Progenitor cell of endocrine pancreas (in vitro differentiated cells): ENCODE results near the gene CNTNAP5. TPM values are rescaled to one million over a fixed set of nuclear protein-coding genes. Genes with fewer than 3 reads are reported as not detected.

Source experiments
- DNase-seq: peaks from one replicate; pipeline ENCODE4 v3.0.0; 2021; ENCODE audit warnings: low spot score; ENCODE audit not compliant: unreplicated experiment
- H3K27ac Mint-ChIP-seq: 2 replicates; pipeline ENCODE4 v1.8.0; 2021; ENCODE audit warnings: mild to moderate bottlenecking, moderate library complexity, mixed read lengths
- H3K27me3 Mint-ChIP-seq: 2 replicates; pipeline ENCODE4 v1.8.0; 2021; ENCODE audit warnings: mixed read lengths
- H3K36me3 Mint-ChIP-seq: 2 replicates; pipeline ENCODE4 v1.8.0; 2022; ENCODE audit warnings: mixed read lengths; ENCODE audit not compliant: insufficient read depth
- H3K4me1 Mint-ChIP-seq: 2 replicates; pipeline ENCODE4 v1.8.0; 2021; ENCODE audit warnings: low read depth, mixed read lengths
- H3K4me3 Mint-ChIP-seq: 2 replicates; pipeline ENCODE4 v1.8.0; 2021; ENCODE audit warnings: low read depth, mild to moderate bottlenecking, moderate library complexity, mixed read lengths
- H3K9me3 Mint-ChIP-seq: 2 replicates; pipeline ENCODE4 v1.8.0; 2021; ENCODE audit warnings: low read depth, mixed read lengths
- total RNA-seq: library from RNA; stranded (reverse); gene quantifications from 2 replicates; pipeline ENCODE4 v1.2.1, GENCODE V29; 2021
- TF ChIP-seq, protein P1 (sequence below): fragments of 200-600 bp; sonication (generic); IDR thresholded peaks from one replicate; pipeline ENCODE4 v1.5.0; 2021; ENCODE audit warnings: antibody characterized with exemption, mild to moderate bottlenecking; ENCODE audit not compliant: unreplicated experiment

The CNTNAP5 gene
- total RNA-seq, 1 donor from 2014 or later: 5.3 TPM

DNA sequence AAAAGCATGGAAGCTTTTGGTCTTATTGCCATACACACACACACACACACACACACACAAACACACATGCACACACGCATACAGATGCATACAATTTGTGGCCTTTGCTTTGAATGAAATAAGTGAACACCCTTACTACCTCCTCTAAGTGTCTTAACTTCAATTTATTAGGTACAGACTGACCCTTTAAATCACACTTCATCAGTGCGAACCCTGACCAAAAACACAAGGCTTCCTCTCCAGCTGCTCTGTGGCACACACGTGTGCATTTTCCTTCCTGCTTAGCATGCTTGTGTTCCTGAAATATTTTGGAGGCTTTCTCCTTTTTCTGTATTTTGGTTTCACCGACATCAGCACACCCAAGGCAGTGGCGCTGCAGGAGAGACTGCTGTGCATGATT is 96.0 kb downstream of the CNTNAP5 start:
- no peaks in the 10 kb centered on the region for H3K27me3 Mint-ChIP-seq
- H3K4me1 Mint-ChIP-seq: no peaks in the 10 kb centered on the region
- no peak overlapping the region for H3K27ac Mint-ChIP-seq
- DNase-seq: no peak
- H3K36me3 Mint-ChIP-seq: peaks cover 1% of the 10 kb centered on the region
- TF ChIP-seq, protein P1, sequence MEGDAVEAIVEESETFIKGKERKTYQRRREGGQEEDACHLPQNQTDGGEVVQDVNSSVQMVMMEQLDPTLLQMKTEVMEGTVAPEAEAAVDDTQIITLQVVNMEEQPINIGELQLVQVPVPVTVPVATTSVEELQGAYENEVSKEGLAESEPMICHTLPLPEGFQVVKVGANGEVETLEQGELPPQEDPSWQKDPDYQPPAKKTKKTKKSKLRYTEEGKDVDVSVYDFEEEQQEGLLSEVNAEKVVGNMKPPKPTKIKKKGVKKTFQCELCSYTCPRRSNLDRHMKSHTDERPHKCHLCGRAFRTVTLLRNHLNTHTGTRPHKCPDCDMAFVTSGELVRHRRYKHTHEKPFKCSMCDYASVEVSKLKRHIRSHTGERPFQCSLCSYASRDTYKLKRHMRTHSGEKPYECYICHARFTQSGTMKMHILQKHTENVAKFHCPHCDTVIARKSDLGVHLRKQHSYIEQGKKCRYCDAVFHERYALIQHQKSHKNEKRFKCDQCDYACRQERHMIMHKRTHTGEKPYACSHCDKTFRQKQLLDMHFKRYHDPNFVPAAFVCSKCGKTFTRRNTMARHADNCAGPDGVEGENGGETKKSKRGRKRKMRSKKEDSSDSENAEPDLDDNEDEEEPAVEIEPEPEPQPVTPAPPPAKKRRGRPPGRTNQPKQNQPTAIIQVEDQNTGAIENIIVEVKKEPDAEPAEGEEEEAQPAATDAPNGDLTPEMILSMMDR: no peak
- H3K9me3 Mint-ChIP-seq: peaks cover 17% of the 10 kb centered on the region
- no peak overlapping the region for H3K4me3 Mint-ChIP-seq

GRCh38 chr2:124121760-124122275 is 96.7 kb downstream of the CNTNAP5 start:
- H3K4me1 Mint-ChIP-seq: no peaks in the 10 kb centered on the region
- peaks cover 17% of the 10 kb centered on the region for H3K9me3 Mint-ChIP-seq
- H3K27ac Mint-ChIP-seq: no peak overlapping the region
- TF ChIP-seq, protein P1: no peak
- DNase-seq: no peak
- H3K36me3 Mint-ChIP-seq: peaks cover 1% of the 10 kb centered on the region
- no peaks in the 10 kb centered on the region for H3K27me3 Mint-ChIP-seq
- H3K4me3 Mint-ChIP-seq: no peak overlapping the region

- Mint-ChIP-seq H3K4me3 (no peak overlapping the region), H3K27ac (no peak overlapping the region), H3K27me3 (no peaks in the 10 kb centered on the region), H3K9me3 (peaks cover 17% of the 10 kb centered on the region), H3K36me3 (peaks cover 1% of the 10 kb centered on the region), H3K4me1 (no peaks in the 10 kb centered on the region)
- TF ChIP-seq, protein P1: no peak
- no peak for DNase-seq
Observed at GRCh38 chr2:124122340-124122739, 97.3 kb downstream of the CNTNAP5 start.

DNA sequence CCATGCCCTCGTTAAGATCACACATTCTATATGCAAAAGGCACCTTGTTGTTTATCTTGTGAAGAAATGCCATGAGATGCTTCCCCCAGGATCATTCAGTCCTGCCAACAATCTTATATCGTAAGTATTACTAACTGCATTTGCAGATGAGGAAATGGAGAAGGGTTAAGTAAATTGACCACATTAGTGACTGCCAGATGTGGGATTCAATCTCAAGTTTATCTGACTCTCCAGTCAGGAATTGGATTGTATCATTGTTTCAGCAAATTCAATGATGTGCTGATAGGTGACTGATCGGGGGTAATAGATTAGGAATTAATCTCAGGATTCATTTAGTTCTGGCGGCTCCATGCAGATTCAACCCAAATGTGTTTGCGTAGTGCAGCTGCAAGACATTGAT is 106.2 kb downstream of the CNTNAP5 start:
- TF ChIP-seq, protein P1: no peak
- no peak for DNase-seq
- Mint-ChIP-seq H3K4me3 (no peak overlapping the region), H3K36me3 (no peaks in the 10 kb centered on the region), H3K27ac (no peak overlapping the region), H3K9me3 (peaks cover 4% of the 10 kb centered on the region), H3K27me3 (no peaks in the 10 kb centered on the region), H3K4me1 (peaks cover 13% of the 10 kb centered on the region)

GRCh38 chr2:124136110-124136509 is 111.0 kb downstream of the CNTNAP5 start:
- H3K27ac Mint-ChIP-seq: no peak overlapping the region
- H3K9me3 Mint-ChIP-seq: peaks cover 5% of the 10 kb centered on the region
- H3K27me3 Mint-ChIP-seq: no peaks in the 10 kb centered on the region

More at GRCh38 chr2:124136110-124136509, 111.0 kb downstream of the CNTNAP5 start:
- DNase-seq: no peak
- Mint-ChIP-seq H3K36me3 (peaks cover 1% of the 10 kb centered on the region), H3K4me3 (no peak overlapping the region), H3K4me1 (peaks cover 13% of the 10 kb centered on the region)
- TF ChIP-seq, protein P1: no peak
